Glutamatergic neuron (in vitro differentiated cells): ENCODE measurements around the gene DNAJB9. TPM values are rescaled to one million over a fixed set of nuclear protein-coding genes. Genes with fewer than 3 reads are reported as not detected.
A peak's percentile ranks its signal among the peaks of the same experiment; 100 is the strongest.

Experiments
- DNase-seq: peaks from one replicate; pipeline ENCODE4 v3.0.0; 2022
- H3K27ac Mint-ChIP-seq: one replicate; pipeline ENCODE4 v1.8.0; 2020; ENCODE audit warnings: mild to moderate bottlenecking, mixed read lengths, inconsistent platforms; ENCODE audit not compliant: unreplicated experiment
- H3K27me3 Mint-ChIP-seq: one replicate; pipeline ENCODE4 v1.8.0; 2020; ENCODE audit warnings: mild to moderate bottlenecking, moderate library complexity, mixed read lengths, inconsistent platforms; ENCODE audit not compliant: unreplicated experiment
- H3K36me3 Mint-ChIP-seq: one replicate; pipeline ENCODE4 v1.8.0; 2020; ENCODE audit warnings: mild to moderate bottlenecking, mixed read lengths, inconsistent platforms; ENCODE audit not compliant: unreplicated experiment
- H3K4me1 Mint-ChIP-seq: one replicate; pipeline ENCODE4 v1.8.0; 2020; ENCODE audit warnings: mild to moderate bottlenecking, low read depth, mixed read lengths, inconsistent platforms; ENCODE audit not compliant: unreplicated experiment
- H3K4me3 Mint-ChIP-seq: one replicate; pipeline ENCODE4 v1.8.0; 2020; ENCODE audit warnings: mild to moderate bottlenecking, mixed read lengths, inconsistent platforms; ENCODE audit not compliant: unreplicated experiment
- H3K9me3 Mint-ChIP-seq: one replicate; pipeline ENCODE4 v1.8.0; 2020; ENCODE audit warnings: mild to moderate bottlenecking, moderate library complexity, mixed read lengths, inconsistent platforms; ENCODE audit not compliant: unreplicated experiment
- CTCF ChIP-seq: fragments of 200-600 bp; sonication (generic); IDR thresholded peaks from one replicate; pipeline ENCODE4 v1.5.0; 2021; ENCODE audit not compliant: partially characterized antibody, unreplicated experiment
- total RNA-seq: library from RNA; stranded (reverse); fragmentation: NEBNext Ultra II Directional; extraction: Animal tissue kit (Norgen Biotek cat#: 25700); gene quantifications from one replicate; pipeline ENCODE4 v1.2.1, GENCODE V29; 2021; ENCODE audit not compliant: unreplicated experiment

The DNAJB9 gene
- total RNA-seq, 1 donor from 2014 or later = 21.6 TPM

- peak overlapping the region; percentile 87 for H3K27ac Mint-ChIP-seq
- peaks cover 5% of the 10 kb centered on the region for H3K27me3 Mint-ChIP-seq
- peak overlapping the region; percentile 94 for H3K4me3 Mint-ChIP-seq
- DNase-seq = no peak
- H3K9me3 Mint-ChIP-seq = peaks cover 10% of the 10 kb centered on the region
- H3K36me3 Mint-ChIP-seq = no peaks in the 10 kb centered on the region
- TF ChIP-seq CTCF = no peak
- peaks cover 21% of the 10 kb centered on the region for H3K4me1 Mint-ChIP-seq
Measured at GRCh38 chr7:108526768-108527017, 43.0 kb upstream of the DNAJB9 start.

- DNase-seq = no peak
- peaks cover 5% of the 10 kb centered on the region for H3K27me3 Mint-ChIP-seq
- H3K27ac Mint-ChIP-seq = no peak overlapping the region
- H3K36me3 Mint-ChIP-seq = no peaks in the 10 kb centered on the region
- H3K9me3 Mint-ChIP-seq = peaks cover 10% of the 10 kb centered on the region
- peaks cover 11% of the 10 kb centered on the region for H3K4me1 Mint-ChIP-seq
- TF ChIP-seq CTCF = no peak
- H3K4me3 Mint-ChIP-seq = peak overlapping the region; percentile 1
Measured at GRCh38 chr7:108528183-108528712, 41.4 kb upstream of the DNAJB9 start.

GRCh38 chr7:108529341-108529740 is 40.3 kb upstream of the DNAJB9 start:
- Mint-ChIP-seq H3K9me3 (peaks cover 7% of the 10 kb centered on the region), H3K27ac (no peak overlapping the region), H3K36me3 (no peaks in the 10 kb centered on the region), H3K27me3 (peaks cover 5% of the 10 kb centered on the region), H3K4me1 (peaks cover 2% of the 10 kb centered on the region), H3K4me3 (no peak overlapping the region)
- no peak for DNase-seq
- no peak for TF ChIP-seq CTCF

- Mint-ChIP-seq H3K27ac (no peak overlapping the region), H3K9me3 (no peaks in the 10 kb centered on the region)
- no peak for TF ChIP-seq CTCF
Measured at GRCh38 chr7:108533712-108534111, 36.0 kb upstream of the DNAJB9 start.

GRCh38 chr7:108535257-108535656 is 34.4 kb upstream of the DNAJB9 start:
- peaks cover 6% of the 10 kb centered on the region for H3K36me3 Mint-ChIP-seq
- H3K4me3 Mint-ChIP-seq = no peak overlapping the region
- peaks cover 12% of the 10 kb centered on the region for H3K4me1 Mint-ChIP-seq
- no peak for TF ChIP-seq CTCF
- H3K27ac Mint-ChIP-seq = no peak overlapping the region
- H3K9me3 Mint-ChIP-seq = no peaks in the 10 kb centered on the region
- H3K27me3 Mint-ChIP-seq = peaks cover 1% of the 10 kb centered on the region
- DNase-seq = no peak

More at GRCh38 chr7:108533712-108534111, 36.0 kb upstream of the DNAJB9 start:
- Mint-ChIP-seq H3K36me3 (no peaks in the 10 kb centered on the region), H3K4me1 (peaks cover 12% of the 10 kb centered on the region), H3K27me3 (peaks cover 2% of the 10 kb centered on the region), H3K4me3 (no peak overlapping the region)
- no peak for DNase-seq
